Left colon (tissue), 2 donors: ENCODE results near the gene KREMEN2. TPM values are rescaled to one million over a fixed set of nuclear protein-coding genes. Genes with fewer than 3 reads are reported as not detected.
A peak's percentile ranks its signal among the peaks of the same experiment; 100 is the strongest.
"Not testable (repeated sequence)": the region's sequence is repeated elsewhere in the genome, so short reads cannot be mapped to it uniquely, and the experiment has no call there.

ENCODE experiments used
- ATAC-seq: fragments of 200-7000 bp; cut with Tn5 transposase; one replicate; pipeline ENCODE4 v1.9.1; 2020; ENCODE audit warnings: mild to moderate bottlenecking, moderate library complexity
- DNase-seq, 2 donors: peaks; one replicate each; pipeline ENCODE4 v3.0.0-alpha.2; 2020
- intact Hi-C, 2 donors: fragments of 100-400 bp; cut with DNase I in 1 of 2; cut with micrococcal nuclease in 1 of 2; formaldehyde crosslinking; loops; one replicate each; pipeline versions ENCODE4 v1.11.2 to v1.14.0; 2022; cut with DNase I, micrococcal nuclease
- long read RNA-seq: library from polyadenylated mRNA; unstranded; transcript quantifications from one replicate; pipeline ENCODE4 v2.0.0, GENCODE V29; 2021
- total RNA-seq, 2 donors: library from RNA; stranded (reverse); fragmentation: NEBNext Ultra II Directional; extraction: Animal tissue kit (Norgen Biotek cat#: 25700); gene quantifications; one replicate each; pipeline ENCODE4 v1.2.1, GENCODE V29; 2021
- donor health status: DM: no; HTN: no; CAD: no.
- donor health status: DM: yes; HTN: yes; CAD: no.

KREMEN2 gene, protein sequence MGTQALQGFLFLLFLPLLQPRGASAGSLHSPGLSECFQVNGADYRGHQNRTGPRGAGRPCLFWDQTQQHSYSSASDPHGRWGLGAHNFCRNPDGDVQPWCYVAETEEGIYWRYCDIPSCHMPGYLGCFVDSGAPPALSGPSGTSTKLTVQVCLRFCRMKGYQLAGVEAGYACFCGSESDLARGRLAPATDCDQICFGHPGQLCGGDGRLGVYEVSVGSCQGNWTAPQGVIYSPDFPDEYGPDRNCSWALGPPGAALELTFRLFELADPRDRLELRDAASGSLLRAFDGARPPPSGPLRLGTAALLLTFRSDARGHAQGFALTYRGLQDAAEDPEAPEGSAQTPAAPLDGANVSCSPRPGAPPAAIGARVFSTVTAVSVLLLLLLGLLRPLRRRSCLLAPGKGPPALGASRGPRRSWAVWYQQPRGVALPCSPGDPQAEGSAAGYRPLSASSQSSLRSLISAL
- total RNA-seq: 1 to 10 TPM in 1 of 2 donors, under 1 TPM in 1; 0.89 to 1.1 TPM
- long read RNA-seq, partial matches to known transcripts: 1 of 1 reads
- long read RNA-seq, other reads (novel, unspliced or antisense): 0 of 1 reads

- intact Hi-C loops: no loop called here
- DNase-seq (peak; percentile 26 to 29), ATAC-seq (no peak)
Observed at GRCh38 chr16:2963723-2964474, at the start of gene KREMEN2. Gene KREMEN2 (plus strand): TSS chr16:2964275. CDS start chr16:2964521, 246 bp downstream.

- intact Hi-C loops: loop anchor here in 1 of 2 donors (5.0 kb wide), 1 partner anchor 38 kb away; no protein-coding TSS in a partner anchor
- DNase-seq (no peak), ATAC-seq (no peak)
Observed at GRCh38 chr16:2915196-2915929, 48.7 kb upstream of the KREMEN2 start.

DNA sequence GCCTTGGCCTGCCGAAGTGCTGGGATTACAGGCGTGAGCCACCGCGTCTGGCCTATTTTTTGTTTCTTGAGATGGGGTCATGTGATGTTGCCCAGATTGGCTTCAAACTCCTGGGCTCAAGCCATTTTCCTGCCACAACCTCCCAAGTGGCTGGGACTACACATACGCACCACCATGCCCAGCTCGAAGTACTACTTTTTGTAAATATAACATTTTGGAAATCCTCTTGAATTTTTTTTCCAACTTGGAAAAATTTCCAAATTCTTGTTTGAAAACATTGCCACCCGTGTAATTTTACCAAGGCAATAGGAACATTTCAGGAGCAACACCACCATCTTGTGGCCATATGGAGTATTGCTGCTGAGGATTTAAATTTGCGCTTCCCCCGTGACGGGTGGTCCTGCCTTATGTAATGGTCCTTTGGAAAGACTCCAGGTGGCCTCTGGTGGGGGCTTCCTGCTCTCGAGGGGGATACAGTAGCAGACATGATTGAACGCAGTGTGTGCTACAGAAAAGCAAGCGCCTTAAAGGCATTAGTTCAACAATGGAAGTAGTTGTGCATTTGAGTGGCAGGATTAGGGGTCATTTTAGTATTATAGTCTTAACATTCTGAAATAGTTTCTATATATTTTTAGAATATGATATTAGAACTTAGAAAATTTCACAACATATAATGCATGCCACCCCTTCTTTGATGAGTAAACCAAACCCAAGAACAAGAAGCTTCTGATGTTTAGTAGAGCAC, 44.4 kb upstream of the KREMEN2 start:
- DNase-seq (peak in 1 of 2 donors; percentile 51), ATAC-seq (peak; percentile 53)
- intact Hi-C loops: loop anchor here in 1 of 2 donors (5.0 kb wide), 1 partner anchor 42 kb away; no protein-coding TSS in a partner anchor

DNA sequence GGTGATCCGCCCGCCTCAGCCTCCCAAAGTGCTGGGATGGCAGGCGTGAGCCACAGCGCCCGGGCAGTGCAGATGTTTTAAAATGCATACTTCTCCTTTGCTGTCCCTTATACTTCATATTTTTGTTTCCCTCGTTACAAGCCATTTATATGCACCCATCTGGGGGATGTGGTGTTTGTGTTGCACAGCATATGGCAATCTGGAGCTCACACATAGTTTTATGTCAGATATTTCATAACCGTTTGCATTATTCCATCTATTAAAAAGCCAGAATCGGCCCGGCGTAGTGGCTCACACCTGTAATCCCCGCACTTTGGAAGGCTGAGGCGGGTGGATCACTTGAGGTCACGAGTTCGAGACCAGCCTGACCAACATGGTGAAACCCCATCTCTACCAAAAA, 40.6 kb upstream of the KREMEN2 start:
- intact Hi-C loops: no loop called here

DNA sequence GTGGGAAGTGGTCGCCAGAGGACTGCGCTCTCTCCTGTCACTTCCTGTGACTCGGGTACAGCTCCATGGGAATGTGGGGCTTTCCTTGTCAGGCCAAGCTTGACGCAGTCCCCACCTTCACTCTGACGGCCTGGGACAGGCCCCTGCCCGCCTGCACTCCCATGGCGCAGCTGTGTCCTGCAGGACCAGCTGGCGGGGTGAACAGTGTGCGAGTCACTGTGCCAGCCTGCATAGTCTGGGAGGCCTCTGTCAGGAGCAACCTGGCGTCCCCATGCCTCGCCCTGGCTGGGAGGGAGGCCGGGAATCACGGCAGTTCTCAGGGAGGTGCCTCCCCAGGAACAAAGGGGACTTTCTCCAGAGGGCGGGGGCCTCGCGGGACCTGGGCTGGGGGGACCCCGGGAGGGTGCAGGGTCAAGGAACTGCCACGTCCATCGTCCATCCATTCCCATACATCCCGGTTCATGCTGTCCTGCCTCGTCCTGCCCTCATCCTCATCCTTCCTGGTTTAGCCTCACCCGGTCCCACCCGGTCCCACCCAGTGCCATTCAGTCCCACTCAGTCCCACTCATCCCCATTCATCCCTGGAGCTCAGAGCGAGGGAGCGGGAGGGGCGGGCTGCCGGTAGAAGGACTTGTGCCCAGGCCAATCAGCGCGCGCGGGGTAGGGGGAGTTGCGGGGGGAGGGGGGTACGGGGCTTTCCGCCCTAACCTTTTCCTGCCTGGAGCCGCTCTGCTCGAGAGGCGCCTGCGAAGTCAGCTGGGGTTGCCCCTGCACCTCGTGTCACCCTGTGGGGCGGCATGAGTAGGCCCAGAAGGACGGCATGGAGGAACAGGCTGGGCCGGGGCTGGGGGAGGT, 38.9 kb upstream of the KREMEN2 start:
- ATAC-seq (no peak), DNase-seq (no peak)
- intact Hi-C loops: no loop called here

More for the DNA sequence above, 40.6 kb upstream of the KREMEN2 start:
- ATAC-seq (no peak), DNase-seq (no peak)

GRCh38 chr16:2925951-2926649, 38.0 kb upstream of the KREMEN2 start:
- no peak for DNase-seq
- intact Hi-C loops: no loop called here

DNA sequence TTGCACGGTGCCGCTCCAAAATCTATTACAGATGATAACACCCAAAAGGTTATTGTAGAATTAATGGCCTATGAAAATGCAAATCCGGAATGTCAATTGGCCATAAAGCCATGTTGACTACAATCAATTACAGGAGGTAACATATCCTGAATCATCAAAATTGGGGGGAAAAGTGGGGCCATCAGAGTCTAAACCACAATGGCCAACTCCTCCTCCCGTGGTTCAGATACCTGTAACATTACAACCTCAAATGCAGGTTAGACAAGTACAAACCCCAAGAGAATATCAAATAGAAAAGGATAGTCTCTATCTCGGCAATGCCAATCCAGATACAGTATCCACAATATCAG, 37.5 kb upstream of the KREMEN2 start:
- DNase-seq: no peak
- intact Hi-C loops: no loop called here
- ATAC-seq: no peak

More at GRCh38 chr16:2925951-2926649, 38.0 kb upstream of the KREMEN2 start:
- ATAC-seq: no peak

GRCh38 chr16:2927010-2927646, 36.9 kb upstream of the KREMEN2 start:
- intact Hi-C loops: no loop called here
- DNase-seq (peak; percentile 83 to 94), ATAC-seq (peak; percentile 94)

- DNase-seq, intact Hi-C loops, ATAC-seq: not testable (repeated sequence)
Observed at GRCh38 chr16:2928151-2928550, 35.9 kb upstream of the KREMEN2 start.

DNA sequence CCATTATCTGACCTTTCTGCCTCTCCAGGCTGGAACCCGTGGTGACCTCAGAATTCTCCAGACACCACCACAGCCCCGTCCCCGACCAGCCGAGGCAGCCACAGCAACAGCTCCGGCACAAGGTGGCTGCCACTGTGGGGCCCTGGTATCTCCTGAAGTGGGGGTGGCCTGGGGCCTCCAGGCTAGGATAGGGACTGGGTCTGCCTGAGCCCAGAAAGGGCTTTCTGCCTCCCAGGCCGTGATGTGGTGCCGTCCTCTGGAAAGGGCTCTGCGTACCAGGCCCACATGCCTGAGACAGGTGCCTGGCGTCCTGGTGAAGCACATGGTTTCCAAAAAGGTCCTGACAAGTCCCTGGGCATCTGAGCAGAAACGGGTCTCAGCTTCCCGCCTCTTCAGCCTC, 35.3 kb upstream of the KREMEN2 start:
- ATAC-seq (no peak), DNase-seq (no peak)
- intact Hi-C loops: no loop called here

GRCh38 chr16:2929693-2930092, 34.4 kb upstream of the KREMEN2 start:
- intact Hi-C loops: no loop called here
- ATAC-seq: no peak
- no peak for DNase-seq

- DNase-seq (no peak), ATAC-seq (no peak)
- intact Hi-C loops: no loop called here
Observed at GRCh38 chr16:2930236-2930635, 33.8 kb upstream of the KREMEN2 start.

- intact Hi-C loops, DNase-seq, ATAC-seq: not testable (repeated sequence)
Observed at GRCh38 chr16:2931231-2931914, 32.7 kb upstream of the KREMEN2 start.

DNA sequence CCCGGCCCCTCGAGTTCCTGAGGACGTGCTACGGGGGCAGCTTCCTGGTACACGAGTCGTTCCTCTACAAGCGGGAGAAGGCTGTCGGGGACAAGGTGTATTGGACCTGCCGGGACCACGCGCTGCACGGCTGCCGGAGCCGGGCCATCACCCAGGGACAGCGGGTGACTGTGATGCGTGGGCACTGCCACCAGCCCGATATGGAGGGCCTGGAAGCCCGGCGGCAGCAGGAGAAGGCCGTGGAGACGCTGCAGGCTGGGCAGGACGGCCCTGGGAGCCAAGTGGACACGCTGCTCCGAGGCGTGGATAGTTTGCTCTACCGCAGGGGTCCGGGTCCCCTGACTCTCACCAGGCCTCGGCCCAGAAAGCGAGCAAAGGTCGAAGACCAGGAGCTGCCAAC, 30.9 kb upstream of the KREMEN2 start:
- intact Hi-C loops: no loop called here
- DNase-seq (no peak), ATAC-seq (no peak)

GRCh38 chr16:2933701-2934100, 30.4 kb upstream of the KREMEN2 start:
- no peak for DNase-seq
- ATAC-seq: no peak

DNA sequence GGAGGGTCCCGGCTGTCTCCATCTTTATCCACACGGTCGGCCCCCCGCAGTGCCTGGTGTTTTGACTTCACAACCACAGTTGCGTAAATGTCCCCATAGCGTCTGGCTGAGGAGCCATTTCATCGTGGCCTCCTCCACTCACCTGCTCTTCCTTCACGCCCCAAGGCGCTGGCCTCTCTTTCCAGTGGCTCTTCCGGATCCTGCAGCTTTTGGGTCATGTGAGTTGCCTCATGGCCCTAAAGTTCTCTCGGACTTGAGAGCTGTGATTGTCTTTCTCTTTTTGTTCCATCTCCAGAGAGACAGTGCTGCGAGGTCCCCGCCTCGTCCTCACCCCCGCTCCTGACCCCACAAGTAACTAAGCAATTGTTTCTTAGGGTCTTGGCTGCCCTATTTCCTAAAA, 29.6 kb upstream of the KREMEN2 start:
- no peak for DNase-seq
- no peak for ATAC-seq
- intact Hi-C loops: no loop called here

More at GRCh38 chr16:2933701-2934100, 30.4 kb upstream of the KREMEN2 start:
- intact Hi-C loops: no loop called here
